ENCODE measurements around the gene RCCD1.

RCCD1 gene

GRCh38 chr15:90957791-90958190 lies 3.1 kb downstream of the RCCD1 start:
- peak overlapping the region; percentile 48 for H3K4me3 ChIP-seq (ENCODE audit: low read depth, low read length)
- no peak for TF ChIP-seq CTCF (IDR thresholded peaks at IDR 0.05; ENCODE audit: low read depth, low read length, missing control alignments)
- no peak for DNase-seq (ENCODE audit: low read depth)
- in situ Hi-C loops (cut with HindIII; ENCODE audit: low sequenced_read_pairs) = no loop called here

GRCh38 chr15:90959028-90959595 lies 4.4 kb downstream of the RCCD1 start:
- in situ Hi-C loops (cut with HindIII; ENCODE audit: low sequenced_read_pairs) = no loop called here
- no peak overlapping the region for H3K4me3 ChIP-seq (ENCODE audit: low read depth, low read length)
- TF ChIP-seq CTCF (IDR thresholded peaks at IDR 0.05; ENCODE audit: low read depth, low read length, missing control alignments) = no peak
- DNase-seq (ENCODE audit: low read depth) = no peak

- DNase-seq (ENCODE audit: low read depth) = no peak
- TF ChIP-seq CTCF (IDR thresholded peaks at IDR 0.05; ENCODE audit: low read depth, low read length, missing control alignments) = no peak
- no peak overlapping the region for H3K4me3 ChIP-seq (ENCODE audit: low read depth, low read length)
- in situ Hi-C loops (cut with HindIII; ENCODE audit: low sequenced_read_pairs) = no loop called here
Observed at GRCh38 chr15:90959894-90960293, 5.2 kb downstream of the RCCD1 start.

GRCh38 chr15:90960298-90961091 lies 5.8 kb downstream of the RCCD1 start:
- in situ Hi-C loops (cut with HindIII; ENCODE audit: low sequenced_read_pairs) = no loop called here
- DNase-seq (ENCODE audit: low read depth) = no peak
- TF ChIP-seq CTCF (IDR thresholded peaks at IDR 0.05; ENCODE audit: low read depth, low read length, missing control alignments) = no peak
- no peak overlapping the region for H3K4me3 ChIP-seq (ENCODE audit: low read depth, low read length)

GRCh38 chr15:90962021-90962420 lies 7.3 kb downstream of the RCCD1 start:
- in situ Hi-C loops (cut with HindIII; ENCODE audit: low sequenced_read_pairs) = no loop called here
- no peak overlapping the region for H3K4me3 ChIP-seq (ENCODE audit: low read depth, low read length)
- no peak for DNase-seq (ENCODE audit: low read depth)
- TF ChIP-seq CTCF (IDR thresholded peaks at IDR 0.05; ENCODE audit: low read depth, low read length, missing control alignments) = no peak

- H3K4me3 ChIP-seq (ENCODE audit: low read depth, low read length) = no peak overlapping the region
- TF ChIP-seq CTCF (IDR thresholded peaks at IDR 0.05; ENCODE audit: low read depth, low read length, missing control alignments) = no peak
- no peak for DNase-seq (ENCODE audit: low read depth)
- in situ Hi-C loops (cut with HindIII; ENCODE audit: low sequenced_read_pairs) = no loop called here
Observed at GRCh38 chr15:90966262-90966661, 11.6 kb downstream of the RCCD1 start.

Measured in astrocyte of the cerebellum (primary cell).